OCI-LY3 (cell line): ENCODE measurements around the gene HDAC6.

Source experiments
- CTCF ChIP-seq: fragments of 200-600, 300-600 bp; sonication (generic); IDR thresholded peaks from 2 replicates; pipeline ENCODE4 v1.5.1; 2014; ENCODE audit warnings: antibody characterized with exemption, low read length, low read depth
- EZH2phosphoT487 ChIP-seq: fragments of 200-600 bp; shearing (Covaris generic); IDR thresholded peaks from 2 replicates; pipeline ENCODE4 v1.6.1; 2018; ENCODE audit warnings: antibody characterized with exemption, mixed run types, low read depth

GRCh38 chrX:48789366-48790220, 12.3 kb upstream of the HDAC6 start:
- TF ChIP-seq CTCF = no peak
- no peak for TF ChIP-seq EZH2phosphoT487
